Prostate gland (tissue), 2 donors: ENCODE data around the gene CASKIN1.

Experiments used
- POLR2A ChIP-seq: fragments of 450-650 bp; IDR thresholded peaks from one replicate; pipeline ENCODE4 v1.6.1; 2016; ENCODE audit warnings: antibody characterized with exemption, mild to moderate bottlenecking
- POLR2AphosphoS5 ChIP-seq: sonication (generic); formaldehyde crosslinking; IDR thresholded peaks from one replicate; pipeline ENCODE4 v1.6.1; 2017; ENCODE audit warnings: antibody characterized with exemption
- TF ChIP-seq, protein P1 (sequence below), 4 experiments: fragments of 200-600 bp in 2 of 4; fragments of 450-650 bp in 2 of 4; sonication (generic) in 2 of 4; IDR thresholded peaks; 1 replicate in 3 of 4; 2 replicates in 1 of 4; pipeline ENCODE4 v1.5.1; 2016 to 2019; ENCODE audit warnings: antibody characterized with exemption in 4 of 4, mild to moderate bottlenecking in 2 of 4, moderate library complexity in 2 of 4

- TF ChIP-seq, protein P1, sequence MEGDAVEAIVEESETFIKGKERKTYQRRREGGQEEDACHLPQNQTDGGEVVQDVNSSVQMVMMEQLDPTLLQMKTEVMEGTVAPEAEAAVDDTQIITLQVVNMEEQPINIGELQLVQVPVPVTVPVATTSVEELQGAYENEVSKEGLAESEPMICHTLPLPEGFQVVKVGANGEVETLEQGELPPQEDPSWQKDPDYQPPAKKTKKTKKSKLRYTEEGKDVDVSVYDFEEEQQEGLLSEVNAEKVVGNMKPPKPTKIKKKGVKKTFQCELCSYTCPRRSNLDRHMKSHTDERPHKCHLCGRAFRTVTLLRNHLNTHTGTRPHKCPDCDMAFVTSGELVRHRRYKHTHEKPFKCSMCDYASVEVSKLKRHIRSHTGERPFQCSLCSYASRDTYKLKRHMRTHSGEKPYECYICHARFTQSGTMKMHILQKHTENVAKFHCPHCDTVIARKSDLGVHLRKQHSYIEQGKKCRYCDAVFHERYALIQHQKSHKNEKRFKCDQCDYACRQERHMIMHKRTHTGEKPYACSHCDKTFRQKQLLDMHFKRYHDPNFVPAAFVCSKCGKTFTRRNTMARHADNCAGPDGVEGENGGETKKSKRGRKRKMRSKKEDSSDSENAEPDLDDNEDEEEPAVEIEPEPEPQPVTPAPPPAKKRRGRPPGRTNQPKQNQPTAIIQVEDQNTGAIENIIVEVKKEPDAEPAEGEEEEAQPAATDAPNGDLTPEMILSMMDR (IDR thresholded peaks at IDR 0.05), result no peak
- TF ChIP-seq POLR2A (no peak), POLR2AphosphoS5 (no peak)
Measured at GRCh38 chr16:2180962-2181923, 15.2 kb downstream of the CASKIN1 start.
